K562 (cell line): ENCODE results near the gene TEX9. TPM values are rescaled to one million over a fixed set of nuclear protein-coding genes. Genes with fewer than 3 reads are reported as not detected.

Experiments used
- ATAC-seq: fragments of 200-7000 bp; cut with Tn5 transposase; 3 replicates; pipeline ENCODE4 v1.9.1; 2020; ENCODE audit warnings: moderate library complexity
- BruUV-seq: library from RNA; stranded (reverse); fragments of 400-500 nt; replicated peaks from 2 replicates; lab custom pipeline; 2021; lab: Mats Ljungman, UMichigan
- CTCF ChIA-PET: fragments of 300-600 bp; formaldehyde crosslinking; extraction: SDS; loops from one replicate; lab custom pipeline; 2021; ENCODE audit warnings: low intra/inter-chr PET ratio; lab: Yijun Ruan, JAX
- POLR2A ChIA-PET: fragments of 300-600, 350-650 bp; sonication (Branson Sonifier 250); formaldehyde crosslinking; extraction: SDS; loops from one replicate; lab custom pipeline; 2021; ENCODE audit warnings: antibody characterized with exemption, inconsistent platforms; lab: Yijun Ruan, JAX
- DNase-seq, 4 experiments: peaks; one replicate each; pipeline versions ENCODE4 v3.0.0 to v3.0.0-alpha.2; 2011 to 2018; ENCODE audit warnings: low spot score in 3 of 4, mixed read lengths in 3 of 4; ENCODE audit errors: extremely low read depth in 1 of 4
- FAIRE-seq: peaks from 2 replicates; lab custom pipeline; 2011; peaks lifted over from hg19 to GRCh38; lab: Jason Lieb, UNC
- H2AFZ ChIP-seq: 2 replicates; pipeline ENCODE4 v1.6.0; 2011; ENCODE audit warnings: low read depth, low read length, control low read depth, inconsistent platforms
- H3K27ac ChIP-seq: fragments of 200-600 bp; 3 replicates; pipeline ENCODE4 v1.8.0; 2011; ENCODE audit warnings: low read depth, mild to moderate bottlenecking, control low read depth, inconsistent platforms, low read length, moderate library complexity, mixed read lengths; ENCODE audit errors: extremely low read depth
- H3K27me3 ChIP-seq, 2 experiments: fragments of 300-600 bp in 1 of 2; 2 replicates in 1 of 2; 3 replicates in 1 of 2; pipeline versions ENCODE4 v1.6.0 to v1.8.0; 2011; ENCODE audit warnings: inconsistent platforms in 2 of 2, low read length in 2 of 2, mild to moderate bottlenecking in 1 of 2, mixed read lengths in 1 of 2, moderate library complexity in 1 of 2; ENCODE audit not compliant: control insufficient read depth in 2 of 2, insufficient read depth in 2 of 2
- H3K36me3 ChIP-seq: fragments of 300-600 bp; 3 replicates; pipeline ENCODE4 v1.8.0; 2011; ENCODE audit warnings: mild to moderate bottlenecking, low read length, inconsistent platforms; ENCODE audit not compliant: control insufficient read depth, insufficient read depth
- H3K4me1 ChIP-seq, 2 experiments: fragments of 200-600 bp in 1 of 2; replicated peaks in 1 of 2; 2 replicates in 1 of 2; 3 replicates in 1 of 2; pipeline versions ENCODE4 v1.5.1 to v1.8.0; 2011; ENCODE audit warnings: inconsistent platforms in 2 of 2, low read length in 2 of 2, mild to moderate bottlenecking in 1 of 2, mixed read lengths in 1 of 2, moderate library complexity in 1 of 2; ENCODE audit not compliant: control insufficient read depth in 2 of 2, insufficient read depth in 2 of 2
- H3K4me2 ChIP-seq: 2 replicates; pipeline ENCODE4 v1.6.1; 2011; ENCODE audit warnings: low read length, control low read depth, inconsistent platforms, mixed read lengths; ENCODE audit not compliant: insufficient read depth
- H3K4me3 ChIP-seq: fragments of 200-600 bp; sonication (generic), shearing (Covaris generic); 2 replicates; pipeline ENCODE4 v1.5.1; 2016; ENCODE audit warnings: control low read depth, inconsistent platforms
- H3K79me2 ChIP-seq: fragments of 200-600 bp; 3 replicates; pipeline ENCODE4 v1.8.0; 2011; ENCODE audit warnings: low read length, inconsistent platforms; ENCODE audit not compliant: control insufficient read depth, insufficient read depth
- H3K9ac ChIP-seq, 2 experiments: 2 replicates each; pipeline versions ENCODE4 v1.6.0 to v1.6.1; 2011; ENCODE audit warnings: low read depth in 2 of 2, low read length in 2 of 2, control low read depth in 1 of 2, inconsistent platforms in 1 of 2, mild to moderate bottlenecking in 1 of 2, mixed read lengths in 1 of 2; ENCODE audit not compliant: insufficient read depth in 1 of 2
- H3K9me1 ChIP-seq: one replicate; pipeline ENCODE4 v1.6.0; 2011; ENCODE audit warnings: inconsistent platforms, mild to moderate bottlenecking, low read length, moderate library complexity; ENCODE audit not compliant: control insufficient read depth, insufficient read depth
- H3K9me3 ChIP-seq: replicated peaks from 2 replicates; pipeline ENCODE4 v1.5.1; 2011; ENCODE audit warnings: low read depth, low read length, inconsistent platforms; ENCODE audit not compliant: control insufficient read depth, insufficient read depth
- H4K20me1 ChIP-seq: replicated peaks from 2 replicates; pipeline ENCODE4 v1.6.1; 2011; ENCODE audit warnings: low read length, inconsistent platforms, mixed read lengths; ENCODE audit not compliant: control insufficient read depth, insufficient read depth
- CEBPB ChIP-seq: fragments of 450-650 bp; IDR thresholded peaks from 2 replicates; pipeline ENCODE4 v1.6.1; 2016; ENCODE audit warnings: missing genetic modification characterization, missing compliant biosample characterization
- CEBPG ChIP-seq, 3 experiments: fragments of 200-800 bp in 1 of 3; sonication (Bioruptor generic) in 1 of 3; sonication (generic) in 1 of 3; formaldehyde crosslinking in 1 of 3; IDR thresholded peaks in 2 of 3; conservative IDR thresholded peaks in 1 of 3; 2 replicates each; pipeline versions ENCODE4 v1.6.1 to v1.8.0; 2016 to 2022; ENCODE audit warnings: missing compliant biosample characterization in 2 of 3, missing genetic modification characterization in 2 of 3, mild to moderate bottlenecking in 1 of 3, missing genetic modification reagents in 1 of 3
- NCOA1 ChIP-seq: fragments of 450-650 bp; IDR thresholded peaks from 2 replicates; pipeline ENCODE4 v1.6.1; 2016; ENCODE audit warnings: low read depth
- NR2C1 ChIP-seq, 2 experiments: fragments of 450-650 bp; IDR thresholded peaks; 2 replicates each; pipeline ENCODE4 v1.6.1; 2017; ENCODE audit warnings: mild to moderate bottlenecking in 2 of 2, antibody characterized with exemption in 1 of 2, inconsistent platforms in 1 of 2, missing compliant biosample characterization in 1 of 2, missing genetic modification characterization in 1 of 2
- SMARCC2 ChIP-seq: fragments of 450-650 bp; IDR thresholded peaks from 2 replicates; pipeline ENCODE4 v1.6.1; 2017; ENCODE audit warnings: antibody characterized with exemption, moderate library complexity, mild to moderate bottlenecking, low read depth
- TFE3 ChIP-seq: fragments of 450-650 bp; formaldehyde crosslinking; IDR thresholded peaks from 2 replicates; pipeline ENCODE4 v1.4.0; 2020; ENCODE audit warnings: mild to moderate bottlenecking, mixed read lengths
- ZNF23 ChIP-seq: fragments of 250-450 bp; sonication (Bioruptor Pico); IDR thresholded peaks from 2 replicates; pipeline ENCODE4 v1.4.0; 2020; ENCODE audit warnings: mild to moderate bottlenecking
- WGBS: fragments of 100-300 bp; shearing (Covaris generic); methylation state at CpG from one replicate; pipeline ENCODE4 v1.1.6; 2016; ENCODE audit warnings: low coverage, mixed read lengths; ENCODE audit not compliant: insufficient coverage; ENCODE audit errors: missing lambda C conversion rate; 5-methylcytosine and 5-hydroxymethylcytosine counted together
- in situ Hi-C: fragments of 300-500 bp; cut with MboI; formaldehyde crosslinking; loops from 4 replicates; pipeline ENCODE4 v1.15.0; 2018; ENCODE audit warnings: inconsistent platforms, mixed read lengths
- intact Hi-C: fragments of 100-400 bp; cut with micrococcal nuclease; formaldehyde crosslinking; loops from 2 replicates; pipeline ENCODE4 v1.14.2; 2022
- polyA plus RNA-seq, 8 experiments: library from polyadenylated mRNA; depleted of rRNA in 4 of 8; stranded (reverse) in 5 of 8; unstranded in 3 of 8; fragments of >200 nt; fragmentation: Nextera tagmentation in 2 of 8; fragmentation: Illumina TruSeq in 1 of 8; extraction: Ambion mirVana in 2 of 8; extraction: Trizol in 1 of 8; gene quantifications; 2 replicates each; pipeline versions ENCODE4 v1.2.1 to v1.2.3, GENCODE V29; 2011 to 2014; ENCODE audit warnings: inconsistent platforms in 1 of 8, missing spikeins in 1 of 8
- total RNA-seq, 7 experiments: library from RNA; depleted of rRNA in 6 of 7; stranded (reverse); fragments of >200 nt in 6 of 7; fragmentation: Illumina TruSeq in 2 of 7; extraction: Trizol in 2 of 7; gene quantifications; 2 replicates each; pipeline versions ENCODE4 v1.2.1 to v1.2.3, GENCODE V29; 2011 to 2021; ENCODE audit warnings: low replicate concordance in 1 of 7
- TF ChIP-seq, protein P1 (sequence below): fragments of 450-650 bp; IDR thresholded peaks from 2 replicates; pipeline ENCODE4 v1.6.1; 2016; ENCODE audit warnings: low read depth, mild to moderate bottlenecking, moderate library complexity

TEX9 gene
- total and polyA plus RNA-seq, 9 of the 15 experiments (the other 6 are each of a cell fraction or from before 2014, with no cell fraction given) = 0.93 to 3.6 (median 2.4) TPM

DNA sequence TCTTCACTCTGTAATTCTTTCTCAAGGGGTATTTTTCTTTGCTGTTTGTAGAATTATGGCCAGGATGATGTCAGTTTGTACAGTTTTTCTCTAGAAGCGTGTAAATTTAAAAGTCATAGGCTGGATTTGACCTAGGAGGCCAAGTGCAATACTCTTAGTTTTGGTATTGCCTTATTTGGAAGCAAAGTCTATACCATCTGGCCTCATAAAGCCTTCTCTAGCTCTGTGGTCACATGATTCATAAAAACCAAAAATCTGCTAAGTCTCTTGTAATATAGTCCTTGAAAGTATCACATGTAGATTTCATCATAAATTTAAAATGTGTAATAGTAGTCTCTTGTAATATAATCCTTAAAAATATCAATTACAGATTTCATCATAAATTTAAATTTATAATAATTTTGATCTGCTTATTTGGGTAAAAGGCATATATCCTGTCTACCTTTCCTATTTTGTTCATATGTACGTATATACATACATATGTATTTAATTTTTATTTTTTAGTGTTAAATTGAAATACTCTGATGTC, 25.6 kb downstream of the TEX9 start:
- DNase-seq = no peak
- ATAC-seq = no peak
- no peak overlapping the region for H3K4me3 ChIP-seq
- H3K27me3 ChIP-seq = no peaks in the 10 kb centered on the region
- WGBS = 24% methylated on average over 2 of the region's 2 CpGs
- POLR2A ChIA-PET = no interaction called here
- H3K36me3 ChIP-seq = no peaks in the 10 kb centered on the region
- H2AFZ ChIP-seq = no peak overlapping the region
- BruUV-seq = no TSS peak
- no peak for FAIRE-seq
- H3K79me2 ChIP-seq = no peaks in the 10 kb centered on the region
- H3K27ac ChIP-seq = no peak overlapping the region
- no peak overlapping the region for H3K4me2 ChIP-seq
- intact Hi-C loops = no loop called here
- TF ChIP-seq, protein P1, sequence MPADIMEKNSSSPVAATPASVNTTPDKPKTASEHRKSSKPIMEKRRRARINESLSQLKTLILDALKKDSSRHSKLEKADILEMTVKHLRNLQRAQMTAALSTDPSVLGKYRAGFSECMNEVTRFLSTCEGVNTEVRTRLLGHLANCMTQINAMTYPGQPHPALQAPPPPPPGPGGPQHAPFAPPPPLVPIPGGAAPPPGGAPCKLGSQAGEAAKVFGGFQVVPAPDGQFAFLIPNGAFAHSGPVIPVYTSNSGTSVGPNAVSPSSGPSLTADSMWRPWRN = no peak
- no peak for TF ChIP-seq NCOA1
- no peak for TF ChIP-seq SMARCC2
- no peak for TF ChIP-seq ZNF23 (CRISPR knock-in tag)
- TF ChIP-seq NR2C1 (IDR thresholded peaks at IDR 0.05) = no peak
- TF ChIP-seq NR2C1 (tag; IDR thresholded peaks at IDR 0.05) = no peak
- peak; percentile 39; the same call in 1 of the 2 replicates for TF ChIP-seq CEBPB (tag)
- TF ChIP-seq TFE3 (CRISPR knock-in tag) = peak; percentile 38; the same call in 1 of the 2 replicates
- TF ChIP-seq CEBPG (CRISPR knock-in tag; IDR thresholded peaks at IDR 0.05) = no peak
- TF ChIP-seq CEBPG (tag; conservative IDR thresholded peaks at IDR 0.05 in 1 of 2, IDR thresholded peaks at IDR 0.05 in 1 of 2) = peak; percentile 63 to 69; a peak in 3 of 4 replicates
- H3K9ac ChIP-seq = no peak overlapping the region
- H3K4me1 ChIP-seq = no peaks in the 10 kb centered on the region
- in situ Hi-C loops = no loop called here
- H3K9me1 ChIP-seq = no peaks in the 10 kb centered on the region
- H3K9me3 ChIP-seq = no peaks in the 10 kb centered on the region
- no peaks in the 10 kb centered on the region for H4K20me1 ChIP-seq
- CTCF ChIA-PET = no interaction called here
